Tibial nerve (tissue), 4 donors: ENCODE measurements around the gene PSEN2.

Experiments
- EP300 ChIP-seq, 2 donors: sonication (generic); formaldehyde crosslinking; IDR thresholded peaks; one replicate each; pipeline ENCODE4 v1.6.1; 2017; ENCODE audit warnings: antibody characterized with exemption in 2 of 2, mild to moderate bottlenecking in 1 of 2
- POLR2A ChIP-seq, 2 donors: fragments of 450-650 bp; IDR thresholded peaks; one replicate each; pipeline ENCODE4 v1.6.1; 2017; ENCODE audit warnings: antibody characterized with exemption in 2 of 2, mild to moderate bottlenecking in 2 of 2, moderate library complexity in 2 of 2
- TF ChIP-seq, protein P1 (sequence below), 5 experiments: fragments of 200-600 bp in 3 of 5; fragments of 450-650 bp in 2 of 5; sonication (generic) in 3 of 5; IDR thresholded peaks; one replicate each; pipeline ENCODE4 v1.5.1; 2016 to 2019; ENCODE audit warnings: antibody characterized with exemption in 5 of 5, mild to moderate bottlenecking in 3 of 5, moderate library complexity in 2 of 5

DNA sequence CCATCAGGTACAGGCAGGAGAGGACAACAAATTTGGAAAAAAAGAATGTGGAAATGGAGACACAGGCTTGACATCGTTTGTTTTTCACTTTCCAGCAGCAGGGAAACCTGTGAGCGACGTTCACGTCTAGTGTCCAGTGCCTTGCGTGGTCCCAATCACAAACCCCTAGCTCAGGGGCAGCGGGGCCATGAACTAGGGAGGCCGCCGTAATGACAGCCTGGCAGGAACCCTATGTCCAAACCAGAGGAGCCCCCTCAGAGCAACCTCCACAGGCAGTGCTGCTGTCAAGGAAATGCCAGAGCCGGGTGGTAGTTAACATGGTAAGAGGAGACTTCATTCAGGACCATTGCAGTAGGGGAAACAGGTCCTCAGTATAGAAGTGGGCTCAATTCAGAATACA is 37.8 kb upstream of the PSEN2 start:
- no peak for TF ChIP-seq EP300 (IDR thresholded peaks at IDR 0.05)
- TF ChIP-seq, protein P1, sequence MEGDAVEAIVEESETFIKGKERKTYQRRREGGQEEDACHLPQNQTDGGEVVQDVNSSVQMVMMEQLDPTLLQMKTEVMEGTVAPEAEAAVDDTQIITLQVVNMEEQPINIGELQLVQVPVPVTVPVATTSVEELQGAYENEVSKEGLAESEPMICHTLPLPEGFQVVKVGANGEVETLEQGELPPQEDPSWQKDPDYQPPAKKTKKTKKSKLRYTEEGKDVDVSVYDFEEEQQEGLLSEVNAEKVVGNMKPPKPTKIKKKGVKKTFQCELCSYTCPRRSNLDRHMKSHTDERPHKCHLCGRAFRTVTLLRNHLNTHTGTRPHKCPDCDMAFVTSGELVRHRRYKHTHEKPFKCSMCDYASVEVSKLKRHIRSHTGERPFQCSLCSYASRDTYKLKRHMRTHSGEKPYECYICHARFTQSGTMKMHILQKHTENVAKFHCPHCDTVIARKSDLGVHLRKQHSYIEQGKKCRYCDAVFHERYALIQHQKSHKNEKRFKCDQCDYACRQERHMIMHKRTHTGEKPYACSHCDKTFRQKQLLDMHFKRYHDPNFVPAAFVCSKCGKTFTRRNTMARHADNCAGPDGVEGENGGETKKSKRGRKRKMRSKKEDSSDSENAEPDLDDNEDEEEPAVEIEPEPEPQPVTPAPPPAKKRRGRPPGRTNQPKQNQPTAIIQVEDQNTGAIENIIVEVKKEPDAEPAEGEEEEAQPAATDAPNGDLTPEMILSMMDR (IDR thresholded peaks at IDR 0.05) = no peak
- no peak for TF ChIP-seq POLR2A (IDR thresholded peaks at IDR 0.05)
